Endothelial cell of umbilical vein (primary cell): ENCODE data around the gene ADSL. TPM values are rescaled to one million over a fixed set of nuclear protein-coding genes. Genes with fewer than 3 reads are reported as not detected.

Experiments
- BruUV-seq: library from RNA; stranded (reverse); fragments of 400-500 nt; replicated peaks from 2 replicates; lab custom pipeline; 2021; lab: Mats Ljungman, UMichigan
- CTCF ChIA-PET: fragments of 300-600, 350-600 bp; sonication (Branson Sonifier 250); formaldehyde crosslinking; loops from one replicate; lab custom pipeline; 2021; ENCODE audit warnings: antibody characterized with exemption, inconsistent platforms; lab: Charles Lee
- POLR2A ChIA-PET: fragments of 300-600, 350-600 bp; sonication (Branson Sonifier 250); formaldehyde crosslinking; loops from one replicate; lab custom pipeline; 2021; ENCODE audit warnings: antibody characterized with exemption, inconsistent platforms; lab: Charles Lee
- DNase-seq: peaks from one replicate; pipeline ENCODE4 v3.0.0-alpha.2; 2011; ENCODE audit warnings: low read depth, low spot score
- FAIRE-seq: peaks from 2 replicates; lab custom pipeline; 2011; peaks lifted over from hg19 to GRCh38; lab: Jason Lieb, UNC
- H2AFZ ChIP-seq: 2 replicates; pipeline ENCODE4 v1.6.0; 2012; ENCODE audit warnings: low read depth, low read length, control low read depth, inconsistent platforms
- H3K27ac ChIP-seq: 2 replicates; pipeline ENCODE4 v1.5.1; 2011; ENCODE audit warnings: low read depth, mild to moderate bottlenecking, control low read depth, low read length, moderate library complexity; ENCODE audit not compliant: insufficient read depth
- H3K27me3 ChIP-seq, 2 experiments: 2 replicates each; pipeline versions ENCODE4 v1.6.0 to v1.6.1; 2011; ENCODE audit warnings: low read length in 2 of 2, mixed read lengths in 1 of 2; ENCODE audit not compliant: control insufficient read depth in 2 of 2, insufficient read depth in 2 of 2
- H3K36me3 ChIP-seq, 2 experiments: 2 replicates in 1 of 2; 3 replicates in 1 of 2; pipeline ENCODE4 v1.5.1; 2011; ENCODE audit warnings: low read length in 2 of 2, mild to moderate bottlenecking in 1 of 2, moderate library complexity in 1 of 2; ENCODE audit not compliant: control insufficient read depth in 2 of 2, insufficient read depth in 2 of 2; ENCODE audit errors: extremely low read depth in 1 of 2
- H3K4me1 ChIP-seq: 3 replicates; pipeline ENCODE4 v1.5.1; 2011; ENCODE audit warnings: mild to moderate bottlenecking, low read length; ENCODE audit not compliant: control insufficient read depth, insufficient read depth; ENCODE audit errors: extremely low read depth
- H3K4me2 ChIP-seq: 2 replicates; pipeline ENCODE4 v1.6.1; 2011; ENCODE audit warnings: low read length, control low read depth, mixed read lengths; ENCODE audit not compliant: insufficient read depth
- H3K4me3 ChIP-seq, 3 experiments: fragments of 200-600 bp in 1 of 3; sonication (generic), shearing (Covaris generic) in 1 of 3; replicated peaks in 1 of 3; 2 replicates each; pipeline ENCODE4 v1.5.1; 2011 to 2016; ENCODE audit warnings: control low read depth in 3 of 3, low read length in 3 of 3, mild to moderate bottlenecking in 2 of 3, inconsistent platforms in 1 of 3, low read depth in 1 of 3, moderate library complexity in 1 of 3; ENCODE audit not compliant: insufficient read depth in 1 of 3
- H3K79me2 ChIP-seq: 2 replicates; pipeline ENCODE4 v1.6.0; 2012; ENCODE audit warnings: low read length, inconsistent platforms; ENCODE audit not compliant: control insufficient read depth, insufficient read depth
- H3K9ac ChIP-seq: replicated peaks from 2 replicates; pipeline ENCODE3; 2011; ENCODE audit warnings: low read length, control low read depth; ENCODE audit not compliant: insufficient read depth; ENCODE audit errors: extremely low read depth
- H3K9me1 ChIP-seq: replicated peaks from 3 replicates; pipeline ENCODE4 v1.6.0; 2011; ENCODE audit warnings: mild to moderate bottlenecking, low read length; ENCODE audit not compliant: control insufficient read depth, insufficient read depth; ENCODE audit errors: extremely low read depth
- H3K9me3 ChIP-seq: replicated peaks from 2 replicates; pipeline ENCODE4 v1.5.1; 2012; ENCODE audit warnings: low read length, inconsistent platforms; ENCODE audit not compliant: control insufficient read depth, insufficient read depth
- H4K20me1 ChIP-seq: replicated peaks from 2 replicates; pipeline ENCODE3; 2011; ENCODE audit warnings: mild to moderate bottlenecking, low read length; ENCODE audit not compliant: control insufficient read depth, insufficient read depth; ENCODE audit errors: extremely low read depth
- CTCF ChIP-seq, 2 donors: IDR thresholded peaks; 1 replicate in 1 of 2; 2 replicates in 1 of 2; pipeline ENCODE4 v1.5.1; 2011; ENCODE audit warnings: low read length in 2 of 2, mild to moderate bottlenecking in 2 of 2, moderate library complexity in 2 of 2, control low read depth in 1 of 2, inconsistent platforms in 1 of 2, low read depth in 1 of 2; ENCODE audit not compliant: insufficient read depth in 1 of 2; ENCODE audit errors: extremely low read depth in 1 of 2
- EZH2 ChIP-seq: IDR thresholded peaks from 2 replicates; pipeline ENCODE4 v1.6.1; 2012; ENCODE audit warnings: borderline replicate concordance, low read depth, mild to moderate bottlenecking, moderate library complexity, low read length, inconsistent platforms; ENCODE audit not compliant: severe bottlenecking
- FOS ChIP-seq: IDR thresholded peaks from 2 replicates; pipeline ENCODE4 v1.6.1; 2011; ENCODE audit warnings: mild to moderate bottlenecking, low read length, moderate library complexity, borderline replicate concordance; ENCODE audit not compliant: insufficient read depth
- GATA2 ChIP-seq: IDR thresholded peaks from 2 replicates; pipeline ENCODE4 v1.7.0; 2011; ENCODE audit warnings: low read depth, mild to moderate bottlenecking, moderate library complexity, mixed read lengths, low read length; ENCODE audit not compliant: insufficient read length, insufficient read depth
- JUN ChIP-seq: IDR thresholded peaks from 2 replicates; pipeline ENCODE4 v1.6.1; 2011; ENCODE audit warnings: borderline replicate concordance, low read depth; ENCODE audit not compliant: insufficient read length, insufficient read depth
- MAX ChIP-seq: IDR thresholded peaks from 2 replicates; pipeline ENCODE4 v1.6.1; 2011; ENCODE audit not compliant: insufficient read depth, insufficient read length
- MYC ChIP-seq: IDR thresholded peaks from one replicate; pipeline ENCODE4 v1.6.1; 2011; ENCODE audit warnings: mild to moderate bottlenecking, low read depth, low read length
- POLR2A ChIP-seq: IDR thresholded peaks from 2 replicates; pipeline ENCODE4 v1.6.1; 2012; ENCODE audit warnings: low read depth, mild to moderate bottlenecking, control low read depth, low read length
- POLR2AphosphoS5 ChIP-seq: IDR thresholded peaks from 2 replicates; pipeline ENCODE4 v1.6.1; 2012; ENCODE audit warnings: low read depth, mild to moderate bottlenecking, control low read depth, low read length, moderate library complexity; ENCODE audit not compliant: insufficient read depth
- dilution Hi-C: fragments of 300-500 bp; cut with MboI; formaldehyde crosslinking; loops from one replicate; pipeline ENCODE4 v1.15.0; 2019; ENCODE audit warnings: low sequenced_read_pairs; ENCODE audit not compliant: extremely low pct_ligation_motif_present
- intact Hi-C: fragments of 100-400 bp; cut with micrococcal nuclease; formaldehyde crosslinking; loops from one replicate; pipeline ENCODE4 v1.10.0; 2022
- polyA plus RNA-seq, 4 experiments: library from polyadenylated mRNA; depleted of rRNA in 3 of 4; stranded (reverse) in 3 of 4; unstranded in 1 of 4; fragments of >200 nt; gene quantifications; 2 replicates each; pipeline versions ENCODE4 v1.2.1 to v1.2.3, GENCODE V29; 2011 to 2012; ENCODE audit warnings: missing spikeins in 1 of 4
- total RNA-seq: library from RNA; stranded (reverse); gene quantifications from 2 replicates; pipeline ENCODE4 v1.2.3, GENCODE V29; 2021

Gene ADSL
- total and polyA plus RNA-seq, 2 donors (not counting 3 experiments of a cell fraction or from before 2014, with no cell fraction given): 103 to 141 TPM

GRCh38 chr22:40391417-40391816 lies 45.1 kb downstream of the ADSL start:
- no peaks in the 10 kb centered on the region for H3K9me1 ChIP-seq
- ChIA-PET POLR2A (no interaction called here), CTCF (no interaction called here)
- H3K4me1 ChIP-seq: peaks cover 9% of the 10 kb centered on the region
- no peak overlapping the region for H3K9ac ChIP-seq
- H3K4me3 ChIP-seq: no peak overlapping the region
- no peak overlapping the region for H3K4me2 ChIP-seq
- H3K36me3 ChIP-seq: no peaks in the 10 kb centered on the region
- H3K79me2 ChIP-seq: peaks cover 4% of the 10 kb centered on the region
- FAIRE-seq: no peak
- DNase-seq: no peak
- no peaks in the 10 kb centered on the region for H3K27me3 ChIP-seq
- no TSS peak for BruUV-seq
- no peak overlapping the region for H3K27ac ChIP-seq
- dilution Hi-C loops: no loop called here
- no peak overlapping the region for H2AFZ ChIP-seq
- no peaks in the 10 kb centered on the region for H4K20me1 ChIP-seq
- H3K9me3 ChIP-seq: no peaks in the 10 kb centered on the region
- TF ChIP-seq MAX (no peak), FOS (no peak), CTCF (IDR thresholded peaks at IDR 0.05; ENCODE audit: extremely low read depth in 1 of 2, insufficient read depth in 1 of 2, low read depth in 1 of 2, low read length in 2 of 2) (no peak), EZH2 (no peak), GATA2 (no peak), JUN (no peak), POLR2A (no peak), MYC (no peak), POLR2AphosphoS5 (no peak)
- intact Hi-C loops: no loop called here
